ENCODE measurements around the gene SEBOX. TPM values are rescaled to one million over a fixed set of nuclear protein-coding genes. Genes with fewer than 3 reads are reported as not detected.

The SEBOX gene
- total RNA-seq, 1 donor from 2014 or later = not detected

GRCh38 chr17:28370035-28370743, 5.2 kb upstream of the SEBOX start, which contains the start of gene VTN:
Gene VTN (minus strand): TSS chr17:28370307. CDS start chr17:28370203, 104 bp downstream.
- Mint-ChIP-seq H3K4me1 (peaks cover 35% of the 10 kb centered on the region), H3K9me3 (no peaks in the 10 kb centered on the region), H3K4me3 (peak within 1 kb of the TSS; percentile 90), H3K27me3 (ENCODE audit: low read depth) (peaks cover 2% of the 10 kb centered on the region), H3K36me3 (ENCODE audit: low read depth) (peaks cover 2% of the 10 kb centered on the region), H3K27ac (ENCODE audit: unreplicated experiment) (peak within 1 kb of the TSS; percentile 75)
- TF ChIP-seq, protein P1, sequence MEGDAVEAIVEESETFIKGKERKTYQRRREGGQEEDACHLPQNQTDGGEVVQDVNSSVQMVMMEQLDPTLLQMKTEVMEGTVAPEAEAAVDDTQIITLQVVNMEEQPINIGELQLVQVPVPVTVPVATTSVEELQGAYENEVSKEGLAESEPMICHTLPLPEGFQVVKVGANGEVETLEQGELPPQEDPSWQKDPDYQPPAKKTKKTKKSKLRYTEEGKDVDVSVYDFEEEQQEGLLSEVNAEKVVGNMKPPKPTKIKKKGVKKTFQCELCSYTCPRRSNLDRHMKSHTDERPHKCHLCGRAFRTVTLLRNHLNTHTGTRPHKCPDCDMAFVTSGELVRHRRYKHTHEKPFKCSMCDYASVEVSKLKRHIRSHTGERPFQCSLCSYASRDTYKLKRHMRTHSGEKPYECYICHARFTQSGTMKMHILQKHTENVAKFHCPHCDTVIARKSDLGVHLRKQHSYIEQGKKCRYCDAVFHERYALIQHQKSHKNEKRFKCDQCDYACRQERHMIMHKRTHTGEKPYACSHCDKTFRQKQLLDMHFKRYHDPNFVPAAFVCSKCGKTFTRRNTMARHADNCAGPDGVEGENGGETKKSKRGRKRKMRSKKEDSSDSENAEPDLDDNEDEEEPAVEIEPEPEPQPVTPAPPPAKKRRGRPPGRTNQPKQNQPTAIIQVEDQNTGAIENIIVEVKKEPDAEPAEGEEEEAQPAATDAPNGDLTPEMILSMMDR (conservative IDR thresholded peaks at IDR 0.05) = no peak
- DNase-seq (ENCODE audit: low read depth, low spot score) = peak; percentile 16

DNA sequence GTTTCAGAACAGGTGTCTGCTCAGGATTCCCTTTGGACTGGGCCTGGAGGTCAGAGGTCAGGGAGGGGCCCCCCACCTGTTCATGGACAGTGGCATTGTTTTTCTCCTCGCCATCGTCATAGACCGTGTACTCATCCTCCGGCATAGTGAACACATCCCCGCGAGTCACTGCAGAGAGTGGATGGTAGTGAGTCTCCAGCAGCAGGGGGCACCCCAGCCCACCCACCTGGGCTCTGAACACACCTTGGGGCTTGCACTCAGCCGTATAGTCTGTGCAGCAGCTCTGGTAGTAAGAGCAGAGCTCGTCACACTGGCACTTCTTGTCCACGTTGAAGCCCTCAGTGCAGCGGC, 4.7 kb upstream of the SEBOX start:
- Mint-ChIP-seq H3K36me3 (ENCODE audit: low read depth) (no peaks in the 10 kb centered on the region), H3K27ac (ENCODE audit: unreplicated experiment) (no peak overlapping the region), H3K27me3 (ENCODE audit: low read depth) (peaks cover 2% of the 10 kb centered on the region), H3K4me1 (peaks cover 32% of the 10 kb centered on the region), H3K9me3 (no peaks in the 10 kb centered on the region), H3K4me3 (peak overlapping the region; percentile 90)
- no peak for DNase-seq (ENCODE audit: low read depth, low spot score)
- TF ChIP-seq, protein P1 (conservative IDR thresholded peaks at IDR 0.05) = no peak

DNA sequence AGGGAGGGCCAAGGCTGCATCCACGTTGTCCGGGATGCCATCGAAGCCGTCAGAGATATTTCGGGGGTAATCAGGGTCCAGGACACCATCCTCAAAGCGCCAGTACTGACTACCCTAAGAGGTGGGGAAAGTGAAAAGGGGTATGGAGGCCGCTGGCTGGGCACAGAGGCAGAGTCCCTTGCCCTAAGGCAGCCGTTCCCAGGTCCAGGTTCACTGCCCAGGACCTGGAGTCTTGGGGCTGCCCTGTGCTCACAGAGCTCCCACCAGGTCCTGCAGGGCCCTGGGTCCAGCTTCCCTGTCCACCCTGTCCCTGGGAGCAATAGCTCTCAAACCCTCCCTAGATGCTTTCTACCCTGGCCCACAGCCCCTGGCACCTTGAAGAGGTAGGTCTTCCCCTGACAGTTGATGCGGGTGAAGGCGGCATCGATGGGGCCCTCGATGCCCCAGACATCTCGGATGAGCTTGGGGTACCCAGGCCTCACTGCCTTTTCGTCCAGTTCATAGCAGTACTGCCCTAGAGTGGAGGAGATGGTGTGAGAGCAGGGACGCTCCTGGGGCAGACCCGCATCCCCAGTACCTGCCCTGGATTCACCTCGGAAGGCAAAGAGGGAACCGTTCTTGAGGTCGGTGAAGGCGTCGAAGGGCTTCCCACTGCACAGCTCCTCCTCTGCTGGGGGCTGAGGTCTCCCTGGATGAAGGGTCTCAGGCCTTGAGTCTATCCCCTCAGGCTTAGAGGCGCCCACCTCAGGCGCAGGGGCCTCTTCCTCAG, 4.1 kb upstream of the SEBOX start:
- peak overlapping the region; percentile 62 for H3K4me3 Mint-ChIP-seq
- DNase-seq (ENCODE audit: low read depth, low spot score) = no peak

GRCh38 chr17:28368306-28368831, 3.4 kb upstream of the SEBOX start:
- Mint-ChIP-seq H3K4me3 (peak overlapping the region; percentile 51), H3K36me3 (ENCODE audit: low read depth) (no peaks in the 10 kb centered on the region), H3K27ac (ENCODE audit: unreplicated experiment) (no peak overlapping the region), H3K27me3 (ENCODE audit: low read depth) (no peaks in the 10 kb centered on the region), H3K4me1 (peaks cover 28% of the 10 kb centered on the region), H3K9me3 (no peaks in the 10 kb centered on the region)
- TF ChIP-seq, protein P1 (conservative IDR thresholded peaks at IDR 0.05) = no peak
- no peak for DNase-seq (ENCODE audit: low read depth, low spot score)

More for the DNA sequence above, 4.1 kb upstream of the SEBOX start:
- H3K36me3 Mint-ChIP-seq (ENCODE audit: low read depth) = no peaks in the 10 kb centered on the region
- H3K27me3 Mint-ChIP-seq (ENCODE audit: low read depth) = peaks cover 2% of the 10 kb centered on the region
- H3K27ac Mint-ChIP-seq (ENCODE audit: unreplicated experiment) = no peak overlapping the region
- no peaks in the 10 kb centered on the region for H3K9me3 Mint-ChIP-seq
- peaks cover 32% of the 10 kb centered on the region for H3K4me1 Mint-ChIP-seq
- TF ChIP-seq, protein P1 (conservative IDR thresholded peaks at IDR 0.05) = no peak

- DNase-seq (ENCODE audit: low read depth, low spot score) = no peak
- peaks cover 22% of the 10 kb centered on the region for H3K4me1 Mint-ChIP-seq
- H3K27ac Mint-ChIP-seq (ENCODE audit: unreplicated experiment) = no peak overlapping the region
- TF ChIP-seq, protein P1 (conservative IDR thresholded peaks at IDR 0.05) = no peak
- H3K36me3 Mint-ChIP-seq (ENCODE audit: low read depth) = no peaks in the 10 kb centered on the region
- H3K4me3 Mint-ChIP-seq = peak overlapping the region; percentile 51
- H3K27me3 Mint-ChIP-seq (ENCODE audit: low read depth) = no peaks in the 10 kb centered on the region
- no peaks in the 10 kb centered on the region for H3K9me3 Mint-ChIP-seq
These were observed 2.8 kb upstream of the SEBOX start for GRCh38 chr17:28367641-28368305.
